Measurements from ENCODE around the gene GPC1.

GPC1 gene

GRCh38 chr2:240514631-240515030 lies 79.2 kb downstream of the GPC1 start:
- FAIRE-seq: no peak
- no peak for DNase-seq (ENCODE audit: insufficient read length, low spot score)
- TF ChIP-seq CTCF (IDR thresholded peaks at IDR 0.05; ENCODE audit: insufficient read depth, missing control alignments): no peak

GRCh38 chr2:240517342-240517741 lies 81.9 kb downstream of the GPC1 start:
- DNase-seq (ENCODE audit: insufficient read length, low spot score) (no peak), FAIRE-seq (no peak)
- TF ChIP-seq CTCF (IDR thresholded peaks at IDR 0.05; ENCODE audit: insufficient read depth, missing control alignments): no peak

Data from D721Med (cell line).